B cell (primary cell): ENCODE data around the gene PNPLA1.

Source experiments
- CTCF ChIP-seq: fragments of 200-600 bp; IDR thresholded peaks from one replicate; pipeline ENCODE4 v1.8.0; 2022; ENCODE audit warnings: antibody characterized with exemption, mild to moderate bottlenecking
- EZH2 ChIP-seq: IDR thresholded peaks from 2 replicates; pipeline ENCODE4 v1.6.1; 2012; ENCODE audit warnings: borderline replicate concordance, low read depth, mild to moderate bottlenecking, moderate library complexity, low read length; ENCODE audit not compliant: insufficient read depth, poor library complexity, severe bottlenecking

GRCh38 chr6:36308514-36308913 lies 38.7 kb downstream of the PNPLA1 start:
- no peak for TF ChIP-seq CTCF
- TF ChIP-seq EZH2: no peak
